Activated T-helper 17 cell treated with anti-CD3 and anti-CD28 coated beads, Interleukin-2, amount 50 U/mL, for 72 hours (primary cell): ENCODE measurements around the gene DGKG. TPM values are rescaled to one million over a fixed set of nuclear protein-coding genes. Genes with fewer than 3 reads are reported as not detected.

Source experiments
- ATAC-seq: fragments of 150-1000 bp; cut with Tn5 transposase; replicated peaks from 2 replicates; pipeline ENCODE4 v1.10.0; 2021; ENCODE audit warnings: mild to moderate bottlenecking, moderate library complexity
- H3K27ac Mint-ChIP-seq: one replicate; pipeline ENCODE4 v1.8.0; 2022; ENCODE audit warnings: mixed read lengths
- H3K27me3 Mint-ChIP-seq: one replicate; pipeline ENCODE4 v1.8.0; 2022; ENCODE audit warnings: mixed read lengths
- H3K36me3 Mint-ChIP-seq: one replicate; pipeline ENCODE4 v1.8.0; 2022; ENCODE audit warnings: low read depth, mild to moderate bottlenecking, mixed read lengths
- H3K4me1 Mint-ChIP-seq: one replicate; pipeline ENCODE4 v1.8.0; 2022; ENCODE audit warnings: mixed read lengths
- H3K4me3 Mint-ChIP-seq: one replicate; pipeline ENCODE4 v1.8.0; 2022; ENCODE audit warnings: mild to moderate bottlenecking, mixed read lengths
- H3K9me3 Mint-ChIP-seq: one replicate; pipeline ENCODE4 v1.8.0; 2022; ENCODE audit warnings: mixed read lengths
- total RNA-seq, 2 donors: library from RNA; stranded (reverse); gene quantifications; one replicate each; pipeline ENCODE4 v1.2.3, GENCODE V29; 2022

The DGKG gene
- total RNA-seq, 2 donors from 2014 or later = 0.37 to 1.1 TPM

DNA sequence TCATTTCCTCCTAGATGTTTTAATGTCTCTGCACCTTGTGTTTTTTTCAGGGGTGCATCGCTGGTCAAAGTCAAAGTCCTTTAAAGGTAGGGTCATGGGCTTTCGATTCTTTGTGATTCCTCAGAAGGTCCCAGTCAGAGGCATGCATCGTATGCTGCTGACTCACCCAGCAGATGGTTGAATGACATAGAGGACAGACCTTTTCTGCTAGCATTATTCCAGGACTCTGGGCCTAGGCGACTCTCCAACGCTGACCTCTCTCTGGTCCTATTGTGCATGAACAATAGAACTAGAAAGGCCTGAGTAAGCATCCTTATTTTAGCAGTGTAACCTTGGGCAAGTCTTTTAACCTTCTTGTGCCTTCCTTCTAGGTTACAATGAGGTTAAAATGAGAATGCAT, 75.9 kb downstream of the DGKG start:
- Mint-ChIP-seq H3K36me3 (no peaks in the 10 kb centered on the region), H3K4me3 (no peak overlapping the region), H3K9me3 (no peaks in the 10 kb centered on the region), H3K27ac (no peak overlapping the region), H3K27me3 (peaks cover 12% of the 10 kb centered on the region), H3K4me1 (peaks cover 1% of the 10 kb centered on the region)
- ATAC-seq = no peak

DNA sequence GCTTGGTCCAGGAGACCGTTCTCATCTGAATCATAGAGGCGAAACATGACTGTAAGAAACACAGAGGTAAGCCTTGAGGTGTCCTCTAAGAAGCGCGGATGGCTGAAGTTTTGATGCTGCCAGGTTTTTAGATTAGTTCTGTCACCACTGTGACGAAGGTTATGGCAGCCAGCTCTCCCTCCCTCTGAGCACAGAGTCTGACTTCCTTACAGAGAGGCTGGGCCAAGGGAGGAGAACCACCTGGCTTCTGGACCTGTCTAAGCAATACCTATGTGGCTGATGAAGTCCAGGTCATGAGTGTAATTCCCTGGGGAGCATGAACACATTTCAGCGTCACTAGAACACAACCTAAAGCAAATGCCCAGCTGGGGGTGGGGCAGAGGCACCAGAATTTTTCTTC, 77.4 kb downstream of the DGKG start:
- no peak overlapping the region for H3K4me3 Mint-ChIP-seq
- ATAC-seq = no peak
- no peaks in the 10 kb centered on the region for H3K9me3 Mint-ChIP-seq
- H3K36me3 Mint-ChIP-seq = no peaks in the 10 kb centered on the region
- H3K27ac Mint-ChIP-seq = no peak overlapping the region
- peaks cover 14% of the 10 kb centered on the region for H3K27me3 Mint-ChIP-seq
- H3K4me1 Mint-ChIP-seq = peaks cover 5% of the 10 kb centered on the region

DNA sequence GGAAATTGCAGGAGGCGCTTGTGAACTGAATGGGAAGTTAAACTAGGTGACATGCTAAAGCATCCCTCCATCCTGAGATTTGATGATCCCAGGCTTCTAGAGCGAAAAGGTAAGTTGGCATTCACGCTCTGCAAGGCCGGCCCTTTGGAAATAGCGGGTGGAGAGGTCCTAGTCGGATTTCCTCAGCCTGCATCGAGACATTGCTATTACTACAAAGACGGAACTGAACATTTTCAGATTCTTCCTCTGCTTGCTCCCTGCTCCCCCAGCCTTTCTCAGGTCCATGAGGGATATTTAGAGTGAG, 77.7 kb downstream of the DGKG start:
- no peak for ATAC-seq
- Mint-ChIP-seq H3K27ac (no peak overlapping the region), H3K36me3 (no peaks in the 10 kb centered on the region), H3K4me1 (peaks cover 5% of the 10 kb centered on the region), H3K4me3 (no peak overlapping the region), H3K9me3 (no peaks in the 10 kb centered on the region), H3K27me3 (peaks cover 12% of the 10 kb centered on the region)

DNA sequence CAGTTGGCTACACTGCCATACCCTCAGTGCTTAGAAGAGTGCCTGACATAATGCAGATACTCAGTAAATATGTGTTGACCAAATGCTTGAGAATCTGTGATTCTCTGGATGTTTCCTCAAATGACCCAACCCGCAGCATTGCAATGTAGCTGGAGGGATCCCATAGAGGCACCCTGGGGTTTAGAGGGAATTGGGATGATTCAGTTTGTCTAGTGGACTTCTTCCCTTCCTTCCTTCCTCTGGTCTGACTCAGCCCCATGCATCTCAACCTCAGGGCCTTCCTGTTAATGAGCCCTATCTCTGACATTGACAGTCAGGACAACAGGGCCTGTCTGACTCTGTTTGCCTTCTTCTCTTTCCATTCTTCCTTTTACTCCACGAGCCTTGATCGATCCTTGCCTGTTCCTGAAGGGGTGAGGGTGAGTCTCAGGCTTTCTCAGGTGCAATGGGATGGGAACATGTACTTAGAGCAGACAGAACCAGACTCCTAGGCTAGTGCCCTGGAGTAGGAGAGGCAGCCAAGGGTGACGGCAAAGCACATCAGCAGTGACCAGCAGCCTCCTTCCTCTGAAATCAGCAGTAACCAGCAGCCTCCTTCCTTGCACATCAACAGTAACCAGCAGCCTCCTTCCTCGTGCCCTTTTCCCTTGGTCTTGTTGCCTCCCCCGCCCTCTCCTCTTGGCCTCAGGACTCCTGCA, 78.2 kb downstream of the DGKG start:
- H3K36me3 Mint-ChIP-seq = no peaks in the 10 kb centered on the region
- peaks cover 17% of the 10 kb centered on the region for H3K27me3 Mint-ChIP-seq
- H3K4me3 Mint-ChIP-seq = no peak overlapping the region
- H3K9me3 Mint-ChIP-seq = no peaks in the 10 kb centered on the region
- H3K4me1 Mint-ChIP-seq = peaks cover 5% of the 10 kb centered on the region
- H3K27ac Mint-ChIP-seq = no peak overlapping the region
- ATAC-seq = no peak

DNA sequence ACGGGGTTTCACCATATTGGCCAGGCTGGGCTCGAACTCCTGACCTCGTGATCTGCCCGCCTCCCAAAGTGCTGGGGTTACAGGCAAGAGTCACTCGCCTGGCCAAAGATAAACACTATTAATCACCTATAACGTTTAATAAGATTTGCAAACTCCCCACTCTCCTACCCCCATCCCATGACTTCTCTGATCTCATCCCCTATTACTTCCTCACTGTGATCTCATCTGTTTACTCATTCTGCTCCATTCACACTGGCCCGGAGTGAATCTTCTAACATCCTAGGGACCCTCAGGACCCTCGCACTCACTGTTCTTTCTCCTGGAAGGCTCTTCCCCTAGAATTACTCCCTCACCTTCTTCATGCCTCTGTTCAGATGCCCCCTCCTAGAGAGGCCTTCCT, 78.9 kb downstream of the DGKG start:
- H3K27me3 Mint-ChIP-seq = peaks cover 21% of the 10 kb centered on the region
- no peak overlapping the region for H3K4me3 Mint-ChIP-seq
- no peak for ATAC-seq
- no peaks in the 10 kb centered on the region for H3K36me3 Mint-ChIP-seq
- H3K4me1 Mint-ChIP-seq = peaks cover 5% of the 10 kb centered on the region
- H3K27ac Mint-ChIP-seq = no peak overlapping the region
- no peaks in the 10 kb centered on the region for H3K9me3 Mint-ChIP-seq

DNA sequence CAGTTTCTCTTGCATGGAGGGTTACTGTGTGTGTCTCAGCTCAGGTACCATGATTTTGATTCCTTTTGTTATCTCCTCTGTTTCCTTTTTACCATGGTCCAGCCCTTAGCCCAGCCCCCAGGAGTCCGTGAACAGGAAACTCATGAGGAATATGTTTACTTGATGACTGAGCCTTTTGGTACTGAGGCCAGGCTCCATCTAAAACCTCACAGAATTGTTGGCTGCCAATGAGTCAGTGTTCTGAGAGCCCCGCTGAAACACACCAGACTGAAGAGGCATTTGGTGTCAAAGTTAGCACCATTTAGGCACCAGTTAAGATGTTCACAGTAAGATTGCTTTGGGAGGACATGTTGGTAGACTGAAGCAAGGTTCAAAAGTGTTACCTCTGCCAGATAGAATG, 80.9 kb downstream of the DGKG start:
- peaks cover 5% of the 10 kb centered on the region for H3K4me1 Mint-ChIP-seq
- H3K36me3 Mint-ChIP-seq = no peaks in the 10 kb centered on the region
- no peaks in the 10 kb centered on the region for H3K9me3 Mint-ChIP-seq
- ATAC-seq = peak; percentile 52
- H3K4me3 Mint-ChIP-seq = no peak overlapping the region
- H3K27me3 Mint-ChIP-seq = peaks cover 26% of the 10 kb centered on the region
- H3K27ac Mint-ChIP-seq = peak overlapping the region; percentile 10

DNA sequence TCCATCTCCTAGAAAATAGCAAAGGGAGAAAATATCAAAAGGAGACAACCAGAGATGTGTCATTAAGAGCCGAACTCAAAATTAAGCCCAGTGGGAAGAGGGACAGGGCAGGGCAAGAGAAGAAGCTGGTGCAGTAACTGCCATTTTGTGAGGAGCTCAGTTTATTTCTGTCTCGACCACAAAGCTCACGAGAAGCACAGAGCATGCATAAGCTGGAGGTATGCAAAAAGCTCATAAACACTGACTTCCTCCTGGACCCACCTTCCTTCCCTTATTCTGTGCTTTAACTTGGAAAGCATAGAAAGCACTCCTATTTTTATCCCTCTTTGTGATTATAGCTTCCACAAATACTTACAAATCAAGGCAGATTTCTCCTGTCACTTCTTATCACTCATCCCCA, 81.3 kb downstream of the DGKG start:
- Mint-ChIP-seq H3K9me3 (no peaks in the 10 kb centered on the region), H3K27me3 (peaks cover 24% of the 10 kb centered on the region), H3K36me3 (no peaks in the 10 kb centered on the region), H3K27ac (peak overlapping the region; percentile 10), H3K4me1 (peaks cover 5% of the 10 kb centered on the region), H3K4me3 (no peak overlapping the region)
- no peak for ATAC-seq

DNA sequence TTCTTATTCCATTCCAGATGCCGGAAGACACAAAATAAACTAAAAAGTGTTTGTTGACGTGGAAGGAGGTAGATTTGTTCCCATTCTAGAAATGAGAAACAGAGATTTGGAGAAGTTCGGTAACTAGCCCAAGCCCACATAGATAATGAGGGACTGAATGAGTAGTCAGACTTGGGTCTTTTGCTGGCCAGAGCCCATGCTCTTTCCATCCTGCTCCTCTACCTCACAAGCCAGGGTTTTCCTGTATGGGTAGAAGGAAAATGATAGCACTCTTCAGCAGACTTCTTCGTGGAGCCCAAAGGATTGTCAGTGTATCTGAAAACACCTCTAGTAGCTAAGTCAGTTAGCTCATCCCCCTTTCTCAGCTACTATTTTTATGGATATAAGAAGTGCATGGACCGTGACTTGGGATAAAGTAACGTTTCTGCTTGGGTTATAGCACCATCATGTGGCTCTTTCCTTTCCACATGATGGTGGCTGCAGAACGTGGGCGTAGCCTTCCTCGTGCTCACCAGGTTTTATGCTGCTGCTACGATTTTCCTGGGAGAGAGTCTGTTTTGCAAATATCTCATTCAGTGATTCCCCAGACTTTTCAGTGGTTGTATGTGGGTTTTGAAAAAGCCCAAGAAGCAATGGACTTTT, 84.6 kb downstream of the DGKG start:
- Mint-ChIP-seq H3K4me3 (no peak overlapping the region), H3K4me1 (peaks cover 5% of the 10 kb centered on the region)

DNA sequence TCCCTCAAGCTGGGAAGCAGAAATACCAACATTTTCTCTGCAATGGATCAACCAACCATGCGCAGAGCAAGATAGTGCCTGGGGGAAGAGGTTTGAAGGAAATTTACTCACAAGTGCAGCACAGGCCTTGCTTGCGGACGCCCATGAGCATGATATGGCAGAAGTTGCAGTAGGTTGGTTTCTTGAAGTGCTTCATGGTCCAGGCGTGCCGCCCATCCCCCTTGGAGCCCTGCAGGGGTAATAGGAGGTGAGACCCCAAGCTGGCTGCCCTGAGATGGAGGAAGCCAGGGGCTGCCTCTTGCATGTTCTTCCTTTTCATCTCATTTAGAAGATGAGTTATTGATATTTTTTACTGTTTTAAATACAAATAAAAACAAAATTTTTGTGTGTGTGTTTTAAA, 86.6 kb downstream of the DGKG start:
- Mint-ChIP-seq H3K36me3 (no peaks in the 10 kb centered on the region), H3K4me3 (no peak overlapping the region), H3K27me3 (peaks cover 19% of the 10 kb centered on the region), H3K9me3 (no peaks in the 10 kb centered on the region), H3K27ac (no peak overlapping the region), H3K4me1 (no peaks in the 10 kb centered on the region)
- no peak for ATAC-seq

More for the DNA sequence above, 84.6 kb downstream of the DGKG start:
- peaks cover 24% of the 10 kb centered on the region for H3K27me3 Mint-ChIP-seq
- H3K36me3 Mint-ChIP-seq = no peaks in the 10 kb centered on the region
- H3K9me3 Mint-ChIP-seq = no peaks in the 10 kb centered on the region
- ATAC-seq = no peak
- no peak overlapping the region for H3K27ac Mint-ChIP-seq

DNA sequence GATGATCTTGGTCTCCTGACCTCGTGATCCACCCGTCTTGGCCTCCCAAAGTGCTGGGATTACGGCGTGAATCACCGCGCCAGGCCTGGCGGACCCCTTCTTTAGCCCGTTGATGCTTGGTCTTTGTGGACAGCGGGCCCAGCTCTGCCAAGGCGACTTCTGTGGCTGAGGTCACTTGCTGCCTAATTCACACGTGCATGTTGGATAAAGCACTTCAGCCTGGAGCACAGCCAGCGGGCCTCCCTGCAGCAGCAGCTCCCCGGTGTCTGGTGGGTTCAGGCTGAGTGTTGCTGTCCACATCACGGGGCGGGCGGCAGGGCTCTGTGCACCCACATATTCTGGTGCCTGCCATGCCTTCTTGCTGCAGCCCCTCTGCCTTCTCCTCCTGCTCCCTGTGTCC, 88.4 kb downstream of the DGKG start:
- no peak for ATAC-seq
- H3K27me3 Mint-ChIP-seq = peaks cover 9% of the 10 kb centered on the region
- H3K4me3 Mint-ChIP-seq = no peak overlapping the region
- H3K4me1 Mint-ChIP-seq = no peaks in the 10 kb centered on the region
- H3K9me3 Mint-ChIP-seq = no peaks in the 10 kb centered on the region
- H3K27ac Mint-ChIP-seq = no peak overlapping the region
- H3K36me3 Mint-ChIP-seq = no peaks in the 10 kb centered on the region

DNA sequence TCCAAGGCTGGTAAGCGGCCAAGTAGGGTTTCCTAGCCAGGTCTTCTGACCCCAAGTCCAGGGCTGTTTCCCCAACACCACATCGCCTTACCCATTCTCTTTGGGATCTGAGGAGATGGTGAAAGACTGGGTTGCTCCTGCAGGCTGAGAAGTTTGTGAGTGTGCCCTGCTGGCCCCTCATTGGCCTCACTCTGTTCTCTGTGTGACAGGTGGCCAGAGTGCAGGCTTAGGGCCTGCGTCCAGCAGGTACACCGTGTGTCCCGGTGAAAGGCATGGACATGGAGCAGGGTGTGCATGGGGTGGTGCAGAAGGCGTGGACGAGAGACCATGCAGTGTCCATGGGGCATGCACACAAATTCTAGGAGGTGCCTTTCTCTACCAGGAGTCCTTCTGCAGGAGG, 91.3 kb downstream of the DGKG start:
- Mint-ChIP-seq H3K4me1 (no peaks in the 10 kb centered on the region), H3K9me3 (no peaks in the 10 kb centered on the region), H3K36me3 (no peaks in the 10 kb centered on the region), H3K4me3 (no peak overlapping the region), H3K27me3 (peaks cover 12% of the 10 kb centered on the region), H3K27ac (no peak overlapping the region)
- no peak for ATAC-seq

DNA sequence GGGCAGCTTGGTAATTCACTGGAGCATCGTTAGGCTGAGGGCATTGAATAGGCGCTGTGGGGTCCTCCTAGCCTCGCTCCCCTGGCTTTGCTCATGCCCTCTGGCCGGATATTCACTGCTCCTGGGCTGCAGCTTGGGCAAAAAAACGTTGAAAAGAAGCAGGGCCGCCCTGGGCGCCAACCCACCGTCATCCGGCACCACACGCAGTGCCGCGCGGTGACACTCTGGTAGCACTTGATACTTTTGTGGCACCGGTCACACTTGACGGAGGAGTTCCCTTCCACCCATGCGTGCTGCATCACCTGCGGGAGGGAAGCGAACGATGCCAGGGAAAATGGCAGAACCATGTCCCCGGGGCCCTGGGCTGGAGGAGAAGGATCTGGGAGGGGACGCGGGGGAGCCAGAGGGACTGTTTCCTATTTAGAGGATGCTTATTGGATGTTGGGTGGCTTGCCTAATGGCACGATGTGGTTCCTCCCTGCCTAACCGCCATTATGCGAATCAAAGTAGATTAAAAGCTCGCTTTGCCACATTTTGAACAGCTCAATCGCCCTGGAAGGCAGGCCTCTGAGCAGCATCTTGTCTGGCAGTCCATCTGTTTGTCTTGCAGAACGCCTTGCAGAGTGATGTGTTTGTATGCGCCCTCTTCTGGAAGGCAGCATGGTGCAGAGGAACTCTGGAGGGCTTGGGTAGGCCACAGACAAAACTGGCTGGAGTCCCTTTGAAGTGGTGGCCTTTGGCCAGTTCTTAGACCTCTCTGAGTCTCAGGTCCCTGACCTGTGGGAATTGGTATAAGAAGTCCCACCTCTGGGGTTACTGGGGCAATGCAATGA, 93.2 kb downstream of the DGKG start:
- H3K27ac Mint-ChIP-seq = no peak overlapping the region
- peaks cover 12% of the 10 kb centered on the region for H3K27me3 Mint-ChIP-seq
- no peak overlapping the region for H3K4me3 Mint-ChIP-seq
- ATAC-seq = no peak
- no peaks in the 10 kb centered on the region for H3K9me3 Mint-ChIP-seq
- no peaks in the 10 kb centered on the region for H3K36me3 Mint-ChIP-seq
- no peaks in the 10 kb centered on the region for H3K4me1 Mint-ChIP-seq

DNA sequence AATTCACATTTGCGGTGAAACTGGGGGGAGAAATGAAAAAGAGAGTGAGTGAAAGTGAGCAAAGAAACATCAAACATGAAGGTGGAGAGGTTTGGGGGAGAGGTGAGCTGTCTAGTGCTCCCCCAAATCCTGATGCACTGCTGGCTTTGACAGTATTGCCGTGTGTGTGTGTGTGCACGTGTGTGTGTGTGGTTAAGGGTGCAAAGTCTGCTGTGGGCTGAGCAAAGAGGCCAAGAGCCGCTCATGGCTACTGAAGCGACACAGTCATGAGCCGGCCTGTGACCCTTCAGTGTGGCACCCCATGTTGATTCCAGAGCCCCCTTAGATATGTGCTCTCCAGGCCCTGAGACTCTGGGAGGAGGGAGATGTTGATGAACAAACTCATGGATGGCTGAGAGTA, 94.3 kb downstream of the DGKG start:
- no peak for ATAC-seq
- no peak overlapping the region for H3K4me3 Mint-ChIP-seq

DNA sequence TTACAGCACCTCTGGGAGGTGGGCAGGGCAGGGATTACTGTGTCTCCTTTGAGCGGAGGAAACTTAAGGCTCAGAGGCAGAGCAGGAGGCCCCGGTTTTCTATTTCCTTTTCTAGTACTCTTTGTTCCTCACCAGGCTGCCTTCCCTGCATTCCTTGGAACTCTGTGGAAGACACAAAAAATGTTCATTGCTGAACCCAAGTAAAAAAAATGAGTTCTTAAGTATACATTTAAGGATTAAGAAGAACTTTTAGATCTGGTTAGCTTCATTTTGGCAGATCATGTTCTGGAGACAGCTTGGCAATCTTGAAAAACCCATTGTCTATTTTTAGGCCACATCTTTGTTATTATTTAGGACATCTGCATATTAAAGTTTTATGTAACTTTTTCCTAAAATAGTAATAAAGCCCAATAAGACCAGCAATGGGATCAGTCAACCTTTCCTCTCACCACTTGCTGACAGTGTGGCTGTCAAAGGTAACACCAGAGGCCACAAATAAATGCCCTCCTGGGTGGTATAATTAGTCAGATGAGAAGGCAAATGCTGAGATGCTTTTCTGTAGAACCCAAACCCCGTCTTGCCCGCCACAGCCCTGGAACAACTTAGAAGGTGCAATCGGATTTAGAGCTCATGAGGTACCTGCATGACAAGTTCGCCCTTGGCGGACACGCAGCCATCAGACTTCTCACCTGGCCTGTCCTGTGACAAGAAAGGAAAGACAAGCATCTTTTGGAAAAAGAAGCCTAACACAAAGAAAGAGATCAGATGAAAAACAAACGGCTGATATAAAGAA, 97.2 kb downstream of the DGKG start:
- Mint-ChIP-seq H3K27me3 (peaks cover 19% of the 10 kb centered on the region), H3K4me3 (no peak overlapping the region), H3K36me3 (no peaks in the 10 kb centered on the region), H3K27ac (no peak overlapping the region), H3K4me1 (peaks cover 10% of the 10 kb centered on the region), H3K9me3 (no peaks in the 10 kb centered on the region)
- no peak for ATAC-seq

More for the DNA sequence above, 94.3 kb downstream of the DGKG start:
- H3K36me3 Mint-ChIP-seq = no peaks in the 10 kb centered on the region
- no peaks in the 10 kb centered on the region for H3K4me1 Mint-ChIP-seq
- no peak overlapping the region for H3K27ac Mint-ChIP-seq
- H3K9me3 Mint-ChIP-seq = no peaks in the 10 kb centered on the region
- peaks cover 12% of the 10 kb centered on the region for H3K27me3 Mint-ChIP-seq
